Measurements from ENCODE around the gene JUNB. TPM values are rescaled to one million over a fixed set of nuclear protein-coding genes. Genes with fewer than 3 reads are reported as not detected.

Gene JUNB
- total and polyA plus RNA-seq, 2 of the 8 experiments (the other 6 are each of a cell fraction or from before 2014, with no cell fraction given) = 7.4 to 10.0 TPM

- TF ChIP-seq NRF1 (IDR thresholded peaks at IDR 0.05; ENCODE audit: low read depth, low read length) (no peak), KDM1A (IDR thresholded peaks at IDR 0.05; ENCODE audit: borderline replicate concordance, low read length) (no peak), ASH2L (IDR thresholded peaks at IDR 0.05; ENCODE audit: low read length) (peak; percentile 41), NANOG (IDR thresholded peaks at IDR 0.05; ENCODE audit: insufficient read depth, low read depth, low read length, poor library complexity, severe bottlenecking) (peak; percentile 23), JUND (IDR thresholded peaks at IDR 0.05; ENCODE audit: low read length) (peak; percentile 98), SP1 (IDR thresholded peaks at IDR 0.05; ENCODE audit: low read depth, low read length) (peak; percentile 58), BRCA1 (IDR thresholded peaks at IDR 0.05; ENCODE audit: low read depth, low read length) (no peak; the same call in 1 of the 2 replicates), TBP (IDR thresholded peaks at IDR 0.05; ENCODE audit: low read depth, low read length) (peak; percentile 87), SIN3A (conservative IDR thresholded peaks at IDR 0.05 in 1 of 2, IDR thresholded peaks at IDR 0.05 in 1 of 2; ENCODE audit: low read depth in 1 of 2, low read length in 2 of 2) (peak; percentile 86 to 88; a peak in 3 of 4 replicates), GABPA (IDR thresholded peaks at IDR 0.05; ENCODE audit: borderline replicate concordance, insufficient read depth, low read length) (no peak), RBBP5 (IDR thresholded peaks at IDR 0.05; ENCODE audit: borderline replicate concordance, low read depth, low read length) (no peak), BCL11A (IDR thresholded peaks at IDR 0.05; ENCODE audit: low read depth in 2 of 2, low read length in 2 of 2) (no peak), KDM5A (IDR thresholded peaks at IDR 0.05; ENCODE audit: low read length) (no peak), HDAC2 (IDR thresholded peaks at IDR 0.05; ENCODE audit: borderline replicate concordance in 1 of 2, low read depth in 2 of 2, low read length in 2 of 2) (0 out of 4 replicates have a peak, but pooled peaks of 1 of the 2 experiments have one; percentile 28), TCF12 (IDR thresholded peaks at IDR 0.05; ENCODE audit: low read depth, low read length) (peak; percentile 85; the same call in 1 of the 2 replicates), TAF1 (IDR thresholded peaks at IDR 0.05; ENCODE audit: low read depth, low read length) (peak; percentile 86), SRF (IDR thresholded peaks at IDR 0.05; ENCODE audit: low read depth, low read length) (0 out of 2 replicates have a peak, but pooled peaks have one; percentile 21), RAD21 (IDR thresholded peaks at IDR 0.05 in 1 of 2, conservative IDR thresholded peaks at IDR 0.05 in 1 of 2; ENCODE audit: low read depth in 2 of 2, low read length in 2 of 2) (no peak), SAP30 (IDR thresholded peaks at IDR 0.05; ENCODE audit: insufficient read depth, insufficient replicate concordance, low read length) (peak; percentile 91), EP300 (IDR thresholded peaks at IDR 0.05; ENCODE audit: borderline replicate concordance in 1 of 2, low read depth in 2 of 2, low read length in 2 of 2) (peak in 1 of 2 experiments; percentile 100; a peak in 2 of 3 replicates), ATF3 (IDR thresholded peaks at IDR 0.05; ENCODE audit: insufficient read depth, low read depth, low read length) (no peak), PHF8 (conservative IDR thresholded peaks at IDR 0.05; ENCODE audit: low read depth, low read length) (peak; percentile 90)
Measured at GRCh38 chr19:12801466-12802266, 10.4 kb downstream of the JUNB start, which contains the start of the genes PRDX2 and THSD8 (continued).
